HG03354 (cell line): ENCODE measurements around the gene URM1.
"Not testable (repeated sequence)": the region's sequence is repeated elsewhere in the genome, so short reads cannot be mapped to it uniquely, and the experiment has no call there.

ENCODE experiments used
- ATAC-seq: cut with Tn5 transposase; IDR thresholded peaks from one replicate; pipeline ENCODE4 v1.9.1; 2021; ENCODE audit warnings: mild to moderate bottlenecking; ENCODE audit not compliant: unreplicated experiment, poor library complexity, severe bottlenecking

URM1 gene

GRCh38 chr9:128404560-128404959 is 33.4 kb downstream of the URM1 start:
- ATAC-seq, result no peak

- no peak for ATAC-seq
Observed at GRCh38 chr9:128405077-128405779, 34.1 kb downstream of the URM1 start.

- no peak for ATAC-seq
Observed at GRCh38 chr9:128405780-128406171, 34.6 kb downstream of the URM1 start.

- no peak for ATAC-seq
Observed at GRCh38 chr9:128406848-128407391, 35.7 kb downstream of the URM1 start.

- no peak for ATAC-seq
Observed at GRCh38 chr9:128408963-128409431, 37.8 kb downstream of the URM1 start.

- no peak for ATAC-seq
Observed at GRCh38 chr9:128409450-128409849, 38.3 kb downstream of the URM1 start.

- ATAC-seq, result no peak
Observed at GRCh38 chr9:128409978-128410377, 38.8 kb downstream of the URM1 start.

- ATAC-seq, result no peak
Observed at GRCh38 chr9:128411364-128412119, 40.4 kb downstream of the URM1 start.

- ATAC-seq, result no peak
Observed at GRCh38 chr9:128412120-128412790, 41.1 kb downstream of the URM1 start.

GRCh38 chr9:128413728-128414127 is 42.6 kb downstream of the URM1 start:
- not testable (repeated sequence) for ATAC-seq

- no peak for ATAC-seq
Observed at GRCh38 chr9:128414461-128414860, 43.3 kb downstream of the URM1 start.

GRCh38 chr9:128415281-128415680 is 44.1 kb downstream of the URM1 start:
- ATAC-seq, result no peak

GRCh38 chr9:128416014-128416413 is 44.8 kb downstream of the URM1 start:
- no peak for ATAC-seq

- no peak for ATAC-seq
Observed at GRCh38 chr9:128416432-128417019, 45.4 kb downstream of the URM1 start.

- no peak for ATAC-seq
Observed at GRCh38 chr9:128419061-128419925, 48.1 kb downstream of the URM1 start.

GRCh38 chr9:128420060-128420650 is 49.0 kb downstream of the URM1 start:
- peak; percentile 80 for ATAC-seq

- ATAC-seq, result peak; percentile 80
Observed at GRCh38 chr9:128420651-128421481, 49.7 kb downstream of the URM1 start, which contains the start of gene CERCAM. Gene CERCAM (plus strand): TSS chr9:128420857. CDS start chr9:128420878, 21 bp downstream.

GRCh38 chr9:128421482-128421996 is 50.4 kb downstream of the URM1 start:
- no peak for ATAC-seq
